DMS 273 treated with DMSO at 0.1 percent for 48 hours (cell line): ENCODE measurements around the gene CYB561A3.

ENCODE experiments used
- DNase-seq: peaks from one replicate; lab custom pipeline; 2025; lab: John Stamatoyannopoulos, UW

Gene CYB561A3

DNA sequence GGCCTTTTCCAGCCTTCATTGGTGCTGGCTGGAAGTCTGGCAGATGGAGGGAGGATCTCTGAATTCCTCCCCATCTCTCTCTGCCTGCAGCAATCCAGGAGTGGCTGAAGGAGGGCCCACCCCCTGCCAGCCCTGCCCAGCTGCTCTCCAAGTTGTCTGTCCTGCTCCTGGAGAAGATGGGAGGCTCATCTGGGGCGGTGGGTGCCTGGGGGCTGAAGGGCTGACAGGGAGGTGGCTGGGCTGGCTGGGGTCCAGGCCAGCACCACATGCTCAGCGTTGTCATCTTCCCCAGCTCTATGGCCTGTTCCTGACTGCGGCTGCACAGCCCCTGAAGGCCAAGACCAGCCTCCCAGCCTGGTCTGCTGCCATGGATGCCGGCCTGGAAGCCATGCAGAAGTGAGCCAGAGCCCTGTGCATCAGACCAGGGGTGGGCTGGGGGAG is 16.5 kb downstream of the CYB561A3 start:
- DNase-seq, result no peak

DNA sequence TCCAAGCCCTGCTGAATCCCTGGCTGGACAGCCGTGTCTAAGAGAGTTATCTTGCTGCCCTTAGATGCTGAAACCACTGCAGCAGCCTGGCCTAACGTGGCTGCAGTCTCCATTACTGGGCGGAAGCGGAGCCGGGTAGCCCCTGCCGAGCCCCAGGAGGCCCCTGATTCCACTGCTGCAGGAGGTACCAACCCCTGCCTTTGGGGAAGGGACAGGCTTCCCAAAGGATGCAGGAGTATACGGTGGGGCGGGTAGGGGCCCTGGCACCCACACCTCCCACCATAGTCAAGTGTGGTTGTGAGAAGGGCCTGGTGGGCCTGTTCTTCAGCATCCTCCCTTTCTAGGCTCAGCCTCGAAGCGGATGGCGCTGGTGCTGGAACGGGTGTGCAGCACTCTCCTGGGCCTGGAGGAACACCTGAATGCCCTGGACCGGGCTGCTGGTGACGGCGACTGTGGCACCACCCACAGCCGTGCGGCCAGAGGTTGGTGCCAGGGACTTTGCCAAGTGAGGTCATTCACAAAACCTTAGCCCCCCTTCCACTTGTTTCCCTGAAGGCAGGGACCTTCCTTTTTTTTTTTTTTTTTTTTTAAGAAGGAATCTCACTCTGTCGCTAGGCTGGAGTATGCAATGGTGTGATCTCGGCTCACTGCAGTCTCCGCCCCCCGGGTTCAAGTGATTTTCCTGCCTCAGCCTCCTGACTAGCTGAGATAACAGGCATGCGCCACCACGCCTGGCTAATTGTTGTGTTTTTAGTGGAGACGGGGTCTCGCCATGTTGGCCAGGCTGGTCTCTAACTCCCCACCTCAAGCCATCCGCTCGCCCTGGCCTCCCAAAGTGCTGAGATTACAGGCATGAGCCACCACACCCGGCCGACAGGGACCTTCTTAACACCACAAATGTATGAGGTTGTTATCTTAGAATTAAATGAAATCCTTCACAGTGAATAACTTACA is 17.6 kb downstream of the CYB561A3 start:
- no peak for DNase-seq

DNA sequence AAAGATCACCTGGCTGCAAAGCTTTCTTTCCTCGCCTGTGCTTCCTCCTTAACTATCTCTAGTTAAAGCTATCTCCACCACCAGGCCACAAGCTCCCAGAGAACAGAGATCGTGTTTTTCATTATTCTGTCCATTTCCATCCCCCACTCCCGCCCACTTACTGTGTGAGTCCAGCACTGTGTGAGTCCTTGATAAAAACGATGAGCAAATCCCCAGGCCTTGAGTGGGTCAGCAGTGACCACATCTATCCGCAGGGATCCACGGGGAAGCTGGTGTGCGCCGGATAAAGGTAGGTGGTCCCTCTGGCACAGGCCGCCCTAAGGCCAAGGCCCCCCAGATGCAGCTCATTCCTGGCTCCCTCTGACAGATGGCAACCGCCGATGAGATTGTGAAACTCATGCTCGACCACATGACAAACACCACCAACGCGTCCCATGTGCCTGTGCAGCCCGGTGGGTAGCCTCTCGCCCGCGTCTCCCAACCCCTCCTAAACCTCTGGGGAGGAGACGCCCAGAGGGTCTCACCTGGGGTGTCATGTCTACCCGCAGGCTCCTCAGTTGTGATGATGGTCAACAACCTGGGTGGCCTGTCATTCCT is 19.4 kb downstream of the CYB561A3 start:
- no peak for DNase-seq

DNA sequence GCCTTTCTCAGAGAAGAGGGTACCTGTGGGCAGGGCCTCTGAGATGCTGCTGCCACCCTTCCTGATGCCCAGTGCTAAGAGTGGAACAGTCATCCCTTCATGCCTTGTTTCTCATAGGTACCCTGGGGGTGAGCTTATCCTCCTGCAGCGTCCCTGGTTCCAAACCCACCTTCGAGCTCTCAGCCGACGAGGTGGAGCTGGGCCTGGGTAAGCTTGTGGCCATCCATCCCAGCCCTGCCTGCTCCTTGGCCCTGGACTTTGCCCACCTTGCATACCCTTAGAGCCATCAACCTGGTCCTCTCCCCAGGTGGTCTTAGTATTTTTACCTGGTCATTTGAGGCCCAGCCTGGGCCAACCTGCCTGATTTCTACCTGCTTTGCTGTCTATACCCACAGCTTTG is 20.0 kb downstream of the CYB561A3 start:
- no peak for DNase-seq

DNA sequence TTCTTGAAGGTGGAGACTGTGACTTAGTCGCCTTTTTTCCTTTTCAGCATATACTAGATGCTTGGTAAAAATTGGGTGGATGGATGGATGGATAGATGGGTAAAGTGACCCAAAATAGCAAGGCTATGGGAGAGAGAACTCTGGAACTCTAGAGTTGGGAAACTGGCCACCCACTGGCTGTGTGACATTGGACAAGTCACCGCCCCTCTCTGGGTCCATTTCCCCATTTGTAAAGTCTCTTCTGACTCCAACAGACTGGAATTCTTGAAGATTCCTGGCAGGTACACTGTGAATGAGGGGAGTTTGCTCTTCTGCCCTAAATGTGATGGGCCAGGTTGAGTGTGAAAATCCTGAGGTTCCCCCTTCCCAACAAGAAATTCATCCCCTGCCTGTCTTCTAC is 20.7 kb downstream of the CYB561A3 start:
- DNase-seq, result no peak

DNA sequence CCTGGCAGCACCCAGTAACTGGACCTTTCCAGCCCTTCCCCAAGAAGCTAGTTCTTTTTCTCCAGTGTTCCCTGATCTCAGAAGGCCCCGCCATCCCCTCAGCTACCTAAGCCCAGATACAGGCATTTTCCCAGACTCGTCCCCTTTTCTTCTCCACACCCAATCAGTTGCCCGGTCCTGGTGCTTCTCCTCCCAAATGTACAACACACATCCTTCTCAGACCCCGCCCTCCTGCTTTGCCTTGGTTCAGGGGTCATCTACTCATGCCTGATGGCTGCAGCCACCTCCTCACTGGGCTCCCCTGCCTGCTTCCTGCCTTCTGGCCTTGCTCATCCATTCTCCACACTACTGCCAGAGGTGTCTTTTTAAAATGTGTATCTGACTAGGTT is 22.2 kb downstream of the CYB561A3 start:
- no peak for DNase-seq

DNA sequence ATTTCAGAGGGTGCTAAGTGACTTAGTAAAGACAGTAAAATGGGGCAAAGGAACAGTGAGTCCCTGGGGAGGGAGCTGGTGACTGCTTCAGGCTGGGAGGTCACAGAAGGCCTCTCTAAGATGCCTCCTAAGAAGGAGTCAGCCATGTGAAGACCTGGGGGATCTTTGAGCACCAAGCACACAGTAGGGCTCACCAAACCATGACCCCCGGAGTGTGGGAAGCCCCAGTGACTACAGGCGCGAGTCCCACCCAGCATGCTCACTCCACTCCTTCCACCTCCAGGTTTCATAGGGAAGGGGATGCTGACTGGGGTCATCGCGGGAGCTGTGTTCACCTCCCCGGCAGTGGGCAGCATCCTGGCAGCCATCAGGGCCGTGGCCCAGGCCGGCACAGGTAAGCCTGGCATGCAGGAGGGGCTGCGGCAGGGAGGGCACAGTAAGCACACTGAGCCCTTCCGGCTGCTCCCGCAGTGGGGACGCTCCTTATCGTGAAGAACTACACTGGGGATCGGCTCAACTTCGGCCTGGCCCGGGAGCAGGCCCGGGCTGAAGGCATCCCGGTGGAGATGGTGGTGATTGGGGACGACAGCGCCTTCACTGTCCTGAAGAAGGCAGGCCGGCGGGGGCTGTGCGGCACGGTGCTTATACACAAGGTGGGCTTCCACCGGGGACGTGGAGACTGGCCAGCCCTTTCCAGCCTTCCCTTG is 22.7 kb downstream of the CYB561A3 start:
- DNase-seq, result no peak

DNA sequence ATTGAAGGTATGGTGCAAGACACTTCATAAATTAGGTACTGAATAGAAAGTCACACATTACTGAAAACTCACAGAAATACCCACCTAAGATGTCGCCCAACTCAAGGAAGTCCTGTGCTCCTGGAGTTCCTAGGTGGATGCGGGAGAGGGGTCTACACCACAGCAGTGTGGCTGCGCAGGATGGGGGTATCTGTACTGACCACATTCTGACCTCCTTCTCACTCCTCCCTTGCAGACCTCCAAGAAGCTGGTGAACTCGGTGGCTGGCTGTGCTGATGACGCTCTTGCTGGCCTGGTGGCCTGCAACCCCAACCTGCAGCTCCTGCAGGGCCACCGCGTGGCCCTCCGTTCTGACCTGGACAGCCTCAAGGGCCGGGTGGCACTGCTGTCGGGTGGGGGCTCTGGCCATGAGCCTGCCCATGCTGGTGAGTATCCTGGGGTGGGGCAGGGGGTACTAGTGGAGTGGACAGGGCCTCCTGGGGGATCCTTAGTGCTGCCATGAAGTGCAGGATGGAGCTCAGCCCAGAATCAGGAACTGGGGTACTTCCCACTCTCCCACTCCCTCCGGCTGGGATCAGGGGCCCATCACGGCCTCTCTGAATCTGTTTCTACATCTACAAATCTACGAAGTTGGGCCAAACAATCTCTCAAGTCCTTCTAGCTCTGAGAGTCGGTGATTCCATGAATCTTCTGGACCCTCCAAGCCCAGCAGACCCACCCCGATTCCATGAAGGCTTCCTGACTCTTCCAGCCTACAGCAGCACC is 23.8 kb downstream of the CYB561A3 start:
- DNase-seq, result no peak

DNA sequence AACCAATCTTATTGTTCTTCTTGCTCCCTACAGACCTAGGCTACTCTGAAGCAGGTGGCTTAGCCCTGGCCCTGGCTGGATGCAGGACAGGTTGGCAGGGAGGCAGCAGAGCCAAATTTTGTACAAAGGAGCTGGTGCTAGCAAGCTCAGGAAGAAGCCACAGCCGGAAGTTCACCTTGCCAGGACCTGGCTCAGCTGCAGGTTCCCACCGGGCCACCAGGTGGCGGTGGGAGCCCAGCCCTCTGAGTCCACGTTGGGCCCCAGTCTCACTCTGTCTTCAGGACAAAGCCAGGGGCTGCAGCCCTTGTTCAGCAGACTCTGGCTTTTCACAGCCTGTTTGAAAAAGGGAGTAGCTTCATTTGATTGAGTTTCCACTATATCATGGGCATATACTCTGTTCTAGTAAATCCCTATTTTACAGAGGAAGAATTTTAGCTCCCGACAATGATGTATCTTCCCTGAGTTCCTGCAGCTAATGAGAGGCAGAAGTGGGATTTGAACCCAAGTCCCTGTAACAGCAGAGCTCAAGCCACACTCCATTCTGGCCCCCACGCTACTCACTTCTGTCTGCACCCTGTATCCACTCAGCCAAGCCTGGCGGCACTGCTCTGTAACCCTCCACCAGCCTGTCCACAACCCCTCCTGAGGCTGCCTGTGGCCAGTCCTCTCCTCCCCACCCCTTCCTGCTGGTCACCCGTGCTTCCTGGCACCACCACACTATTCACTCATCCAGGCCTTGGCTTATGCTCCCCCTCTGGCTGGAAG is 25.3 kb downstream of the CYB561A3 start:
- DNase-seq, result peak; percentile 25

DNA sequence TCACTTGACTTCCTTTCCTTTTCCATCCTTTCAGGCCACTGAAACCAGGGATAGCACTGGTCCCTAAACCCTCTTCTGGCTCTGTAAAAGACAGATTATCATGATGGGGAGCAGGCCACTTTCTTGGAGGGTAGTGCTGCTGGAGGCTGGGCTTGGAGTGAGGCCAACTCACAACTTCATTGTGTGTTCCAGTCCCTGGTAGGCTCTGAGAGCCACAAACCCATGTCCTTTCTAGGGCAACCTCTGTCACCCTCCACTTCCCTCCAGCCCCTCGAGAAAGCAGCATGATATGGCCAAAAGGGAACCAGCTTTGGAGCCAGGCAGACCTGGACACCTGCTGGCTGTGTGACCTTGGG is 26.3 kb downstream of the CYB561A3 start:
- DNase-seq, result no peak

DNA sequence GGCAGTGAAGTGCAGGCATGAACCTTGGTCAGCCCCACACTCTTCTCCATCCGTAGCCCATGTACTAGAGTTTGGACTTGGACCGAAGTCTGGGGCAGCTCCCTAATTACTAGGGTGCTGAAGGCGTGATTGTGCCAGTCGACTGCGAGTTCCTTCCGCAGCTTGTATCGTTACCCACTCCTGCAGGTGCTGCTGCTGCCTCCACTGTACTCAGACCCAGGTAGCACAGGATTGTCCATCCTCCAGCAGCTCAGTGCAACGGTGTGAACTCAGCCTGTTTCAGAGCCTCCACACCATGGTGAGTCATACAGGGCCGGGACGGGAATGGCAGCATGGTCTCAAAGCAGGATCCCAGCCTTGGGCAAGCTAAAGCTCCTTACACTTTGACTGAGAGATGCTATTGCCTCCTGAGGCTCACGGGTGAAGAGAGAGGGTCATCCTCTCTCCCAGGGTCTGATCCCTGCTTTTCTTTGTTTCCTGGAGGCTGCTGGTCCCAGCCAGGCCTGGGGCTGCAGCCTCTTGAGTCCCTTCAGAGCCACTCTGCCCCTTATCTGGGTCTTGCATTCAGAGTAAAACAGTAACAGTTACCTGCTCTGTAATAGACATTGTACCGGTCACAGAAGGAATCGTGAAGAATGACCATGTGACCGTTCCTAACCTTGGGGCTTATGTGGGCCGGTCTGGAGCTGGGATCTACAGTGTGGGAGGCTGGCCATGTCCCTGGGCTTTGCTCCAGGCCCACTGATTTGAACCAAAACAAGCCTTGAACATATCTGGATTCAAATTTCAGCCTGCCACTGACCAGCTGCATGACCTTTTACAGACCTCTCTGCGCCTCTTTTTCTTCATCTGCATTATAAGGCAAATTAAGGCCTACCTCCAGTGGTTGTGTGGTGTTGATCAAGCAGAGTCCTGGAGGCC is 27.0 kb downstream of the CYB561A3 start:
- DNase-seq, result no peak

DNA sequence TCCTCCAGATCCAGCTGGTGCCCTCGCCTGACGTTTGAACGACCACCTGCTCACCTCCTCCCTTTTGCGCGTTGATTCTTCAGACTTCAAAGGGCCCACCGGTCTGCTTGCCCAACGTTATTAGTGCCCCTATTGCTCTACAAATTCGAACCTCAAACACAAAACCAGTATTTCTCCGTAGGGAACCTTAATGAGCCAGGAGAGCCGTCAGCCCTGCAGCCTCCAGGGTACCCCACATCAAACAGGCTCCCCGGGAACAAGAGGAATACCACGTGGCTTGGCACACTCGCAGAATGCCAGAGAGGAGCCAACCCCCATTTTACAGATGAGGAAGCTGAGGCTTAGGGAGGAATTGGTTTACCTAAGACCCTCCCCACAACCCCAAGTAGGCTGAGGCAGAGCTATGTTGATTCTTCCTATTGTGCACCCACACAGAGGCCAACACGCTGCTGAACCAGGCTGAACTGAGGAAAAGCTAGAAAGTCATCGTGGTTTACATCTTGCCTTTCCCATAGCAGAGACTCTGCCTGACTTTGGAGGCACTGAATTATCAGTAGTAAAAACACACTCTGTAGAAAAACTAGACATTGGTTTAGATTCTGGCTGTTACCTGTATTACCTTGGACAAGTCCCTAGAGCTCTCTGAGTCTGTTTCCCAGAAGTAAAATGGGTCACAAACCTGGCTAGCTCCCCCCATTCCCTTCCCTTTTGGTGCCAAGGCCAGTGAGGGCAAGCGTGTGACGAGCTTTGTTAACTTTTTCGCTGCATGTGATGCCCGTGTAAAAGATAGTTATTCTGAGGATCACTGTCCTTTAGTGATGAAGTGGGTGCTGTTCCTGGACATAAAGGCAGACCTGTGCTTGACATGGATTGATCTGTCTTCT is 27.9 kb downstream of the CYB561A3 start:
- no peak for DNase-seq

DNA sequence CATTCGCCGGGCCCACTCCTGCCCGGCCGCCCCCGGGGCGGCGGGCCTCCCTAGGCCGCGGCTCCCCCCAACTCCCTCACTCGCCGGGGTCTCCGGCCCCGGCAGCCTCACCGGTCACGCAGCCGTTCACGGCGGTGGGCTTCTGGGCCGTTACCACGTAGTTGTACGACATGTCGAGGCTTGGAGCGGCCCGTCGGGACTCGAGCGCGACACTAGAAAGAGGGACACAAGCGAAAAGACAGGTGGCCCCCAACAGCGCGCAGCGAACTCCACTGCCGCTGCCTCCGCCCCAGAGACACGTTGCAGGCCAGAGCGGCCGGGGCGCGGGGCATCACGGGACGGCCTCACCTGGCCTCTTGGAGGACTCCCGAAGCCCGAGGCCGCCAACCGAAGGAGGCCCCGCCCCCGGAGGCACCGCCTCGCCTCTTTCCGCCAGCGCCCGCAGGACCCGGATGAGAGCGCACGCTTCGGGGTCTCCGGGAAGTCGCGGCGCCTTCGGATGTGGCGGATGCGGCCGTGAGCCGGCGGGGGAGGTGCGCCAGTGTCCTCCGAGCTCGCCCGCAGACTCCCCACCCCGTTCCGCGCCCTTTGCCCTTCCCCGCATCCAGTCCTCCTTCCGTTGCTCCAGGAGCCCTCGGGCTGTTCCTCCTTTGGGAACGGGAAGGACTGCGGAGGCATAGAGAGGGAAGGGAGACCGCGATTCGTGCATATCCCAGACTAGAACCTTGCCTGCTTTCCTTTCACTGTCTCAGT is 28.7 kb downstream of the CYB561A3 start, which contains the start of the genes DDB1 and TKFC:
Gene DDB1, minus strand, starts transcription at position 309 of the 753 bp plus-strand sequence. Its CDS starts 137 bp downstream, at position 172.
Gene TKFC, plus strand, starts transcription at position 432 of the 753 bp plus-strand sequence. CDS start 1,501 bp downstream, outside the sequence.
- peak; percentile 61 for DNase-seq

DNA sequence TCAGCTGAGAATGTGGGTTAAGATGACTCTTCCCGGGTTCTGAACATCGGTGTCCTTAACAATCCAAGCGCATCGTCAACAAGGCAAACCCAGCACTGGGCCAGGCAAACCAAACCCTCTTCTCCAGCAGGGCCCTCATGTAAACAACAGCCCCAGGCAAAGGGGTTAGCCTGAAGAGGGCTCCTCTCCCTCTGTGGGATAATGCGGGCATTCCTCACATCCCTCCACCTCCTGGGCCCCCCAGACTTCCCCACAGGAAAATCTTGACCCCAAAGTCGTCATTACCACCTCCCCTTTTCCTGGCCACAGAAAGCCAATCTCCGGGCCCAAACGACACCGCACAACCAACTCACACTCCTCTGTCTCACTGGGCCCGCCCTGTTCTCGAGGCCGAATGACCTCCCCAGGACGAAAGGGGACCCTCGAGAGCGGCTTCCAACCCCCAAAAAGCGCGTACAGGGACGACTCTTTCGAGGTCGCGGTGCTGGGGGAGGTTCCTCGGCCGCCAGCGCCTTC is 29.3 kb downstream of the CYB561A3 start:
- DNase-seq, result no peak

DNA sequence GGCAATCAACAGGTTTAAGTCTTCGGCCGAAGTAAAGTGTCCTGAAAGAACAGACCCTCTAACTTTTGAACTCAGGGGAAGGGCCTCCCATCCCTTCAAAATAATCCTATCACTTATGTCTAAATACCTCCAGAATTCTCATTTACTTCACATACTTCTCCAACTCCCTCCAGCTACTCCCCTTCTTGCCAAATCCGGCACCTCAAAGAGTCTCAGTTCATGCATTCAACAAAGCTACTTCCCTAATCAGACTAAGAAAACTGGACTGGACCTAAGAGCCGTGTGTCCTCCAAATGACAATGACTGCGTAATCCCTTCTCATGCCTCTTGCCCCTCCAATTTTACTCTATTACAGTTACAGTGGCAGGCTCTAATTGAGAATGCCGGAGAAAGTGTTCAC is 30.0 kb downstream of the CYB561A3 start:
- DNase-seq, result no peak

DNA sequence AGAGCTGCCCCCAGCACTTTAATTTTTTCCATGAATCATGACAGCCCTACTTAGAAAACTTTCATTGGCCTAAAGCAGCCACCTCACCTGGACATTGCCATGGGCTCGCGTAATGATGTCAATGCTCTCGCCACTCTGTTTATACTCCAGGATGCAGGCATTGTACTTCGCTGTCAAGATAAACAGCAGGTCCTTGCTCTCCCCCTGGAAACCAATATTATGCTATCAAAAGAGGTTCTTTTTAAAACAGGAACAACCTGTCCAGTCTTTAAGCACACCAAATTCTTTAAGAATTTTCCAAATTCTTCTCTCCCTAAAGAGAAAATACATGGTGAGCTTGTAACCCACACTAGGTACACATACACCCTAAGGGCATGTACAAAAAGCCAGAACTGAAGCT is 31.8 kb downstream of the CYB561A3 start:
- DNase-seq, result no peak

DNA sequence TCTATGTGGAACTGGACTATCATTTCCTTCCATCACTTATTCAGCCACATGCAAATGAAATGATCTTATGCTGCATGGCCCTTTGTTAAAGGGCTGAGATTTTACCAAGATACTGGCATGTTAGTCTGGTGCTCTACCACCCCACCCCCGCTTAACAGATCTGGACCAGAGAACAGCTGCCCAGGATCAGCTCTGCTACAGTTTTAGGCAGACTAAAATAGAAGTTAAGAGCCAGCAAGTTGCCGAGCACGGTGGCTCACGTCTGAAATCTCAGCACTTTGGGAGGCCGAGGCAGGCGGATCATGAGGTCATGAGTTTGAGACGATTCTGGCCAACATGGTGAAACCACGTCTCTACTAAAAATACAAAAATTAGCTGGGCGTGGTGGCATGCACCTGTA is 33.3 kb downstream of the CYB561A3 start:
- no peak for DNase-seq

DNA sequence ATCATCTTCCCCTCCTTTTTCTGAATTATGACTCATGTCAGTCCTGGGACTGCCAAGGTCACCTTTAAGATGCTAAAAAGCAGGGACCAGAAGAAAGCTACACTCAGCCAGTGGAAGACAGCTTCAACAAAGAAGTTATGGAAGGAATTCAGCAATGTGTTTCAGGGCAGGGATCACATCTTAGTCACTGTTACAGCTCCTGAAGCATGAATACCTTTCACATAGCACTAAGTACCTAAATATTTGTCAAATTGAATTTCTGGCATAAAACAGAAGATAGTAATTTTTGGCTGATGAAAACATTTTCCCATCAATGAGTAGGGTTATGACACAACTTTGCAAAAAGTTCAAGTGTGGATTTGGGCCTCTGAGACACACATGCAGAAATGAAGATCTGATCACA is 34.0 kb downstream of the CYB561A3 start:
- DNase-seq, result no peak
